Activated CD4-positive, alpha-beta T cell treated with anti-CD3 and anti-CD28 coated beads, Interleukin-2, amount 50 U/mL, for 16 hours (primary cell): Measurements from ENCODE around the gene TINAGL1.
"Not testable (repeated sequence)": the region's sequence is repeated elsewhere in the genome, so short reads cannot be mapped to it uniquely, and the experiment has no call there.

ENCODE experiments used
- DNase-seq: peaks from one replicate; pipeline ENCODE4 v3.0.0-alpha.2; 2020

TINAGL1 gene

DNA sequence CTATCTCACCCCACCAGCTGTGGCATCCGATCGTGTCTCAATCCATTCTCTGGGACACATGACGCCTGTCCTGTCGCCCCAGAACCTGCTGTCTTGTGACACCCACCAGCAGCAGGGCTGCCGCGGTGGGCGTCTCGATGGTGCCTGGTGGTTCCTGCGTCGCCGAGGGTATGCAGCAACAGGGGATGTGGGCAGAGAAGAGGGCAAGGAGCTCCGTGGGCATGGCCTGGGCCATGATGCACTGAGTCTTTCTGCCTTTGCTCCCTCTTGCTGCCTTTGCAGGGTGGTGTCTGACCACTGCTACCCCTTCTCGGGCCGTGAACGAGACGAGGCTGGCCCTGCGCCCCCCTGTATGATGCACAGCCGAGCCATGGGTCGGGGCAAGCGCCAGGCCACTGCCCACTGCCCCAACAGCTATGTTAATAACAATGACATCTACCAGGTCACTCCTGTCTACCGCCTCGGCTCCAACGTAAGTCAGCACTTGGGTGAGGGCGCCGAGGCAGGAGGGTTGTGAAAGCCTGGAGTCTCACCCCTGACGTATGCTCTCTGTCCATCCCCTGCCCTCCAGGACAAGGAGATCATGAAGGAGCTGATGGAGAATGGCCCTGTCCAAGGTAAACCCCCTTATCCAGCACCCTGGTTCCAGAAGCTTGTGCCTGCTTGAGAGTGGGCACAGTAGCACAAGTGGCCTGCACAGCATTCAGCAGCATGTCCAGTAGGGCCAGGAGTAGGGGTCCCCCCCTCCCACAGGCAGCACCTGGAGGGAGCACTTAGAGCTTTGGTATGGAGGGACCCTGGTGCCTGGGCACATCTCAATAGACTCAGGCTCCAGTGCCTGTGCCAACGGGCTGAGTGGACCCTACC is 8.8 kb downstream of the TINAGL1 start:
- no peak for DNase-seq

DNA sequence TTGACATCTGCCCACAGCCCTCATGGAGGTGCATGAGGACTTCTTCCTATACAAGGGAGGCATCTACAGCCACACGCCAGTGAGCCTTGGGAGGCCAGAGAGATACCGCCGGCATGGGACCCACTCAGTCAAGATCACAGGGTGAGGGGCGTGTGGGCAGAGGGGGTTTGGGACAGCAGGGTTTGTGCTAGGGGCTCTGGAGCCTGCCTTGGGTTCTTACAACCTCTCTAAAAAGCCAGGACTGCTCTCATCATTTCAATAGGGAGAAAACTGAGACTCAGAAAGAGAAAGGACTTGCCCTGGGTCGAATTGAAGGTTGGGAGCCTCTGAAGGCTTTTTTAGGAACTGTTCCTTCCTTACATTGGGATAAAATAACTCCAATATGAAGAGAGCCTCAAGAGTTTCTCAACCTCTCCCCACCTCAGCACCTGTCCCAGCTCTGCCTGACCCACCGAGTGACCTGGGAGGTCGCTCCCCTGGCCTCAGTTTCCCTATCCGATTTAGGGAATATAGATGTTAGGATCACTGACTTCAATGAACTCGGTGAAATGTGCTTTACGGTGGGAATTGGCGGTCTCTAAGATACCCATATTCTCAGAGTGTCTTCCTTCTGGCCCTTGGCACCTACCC is 9.5 kb downstream of the TINAGL1 start:
- no peak for DNase-seq

DNA sequence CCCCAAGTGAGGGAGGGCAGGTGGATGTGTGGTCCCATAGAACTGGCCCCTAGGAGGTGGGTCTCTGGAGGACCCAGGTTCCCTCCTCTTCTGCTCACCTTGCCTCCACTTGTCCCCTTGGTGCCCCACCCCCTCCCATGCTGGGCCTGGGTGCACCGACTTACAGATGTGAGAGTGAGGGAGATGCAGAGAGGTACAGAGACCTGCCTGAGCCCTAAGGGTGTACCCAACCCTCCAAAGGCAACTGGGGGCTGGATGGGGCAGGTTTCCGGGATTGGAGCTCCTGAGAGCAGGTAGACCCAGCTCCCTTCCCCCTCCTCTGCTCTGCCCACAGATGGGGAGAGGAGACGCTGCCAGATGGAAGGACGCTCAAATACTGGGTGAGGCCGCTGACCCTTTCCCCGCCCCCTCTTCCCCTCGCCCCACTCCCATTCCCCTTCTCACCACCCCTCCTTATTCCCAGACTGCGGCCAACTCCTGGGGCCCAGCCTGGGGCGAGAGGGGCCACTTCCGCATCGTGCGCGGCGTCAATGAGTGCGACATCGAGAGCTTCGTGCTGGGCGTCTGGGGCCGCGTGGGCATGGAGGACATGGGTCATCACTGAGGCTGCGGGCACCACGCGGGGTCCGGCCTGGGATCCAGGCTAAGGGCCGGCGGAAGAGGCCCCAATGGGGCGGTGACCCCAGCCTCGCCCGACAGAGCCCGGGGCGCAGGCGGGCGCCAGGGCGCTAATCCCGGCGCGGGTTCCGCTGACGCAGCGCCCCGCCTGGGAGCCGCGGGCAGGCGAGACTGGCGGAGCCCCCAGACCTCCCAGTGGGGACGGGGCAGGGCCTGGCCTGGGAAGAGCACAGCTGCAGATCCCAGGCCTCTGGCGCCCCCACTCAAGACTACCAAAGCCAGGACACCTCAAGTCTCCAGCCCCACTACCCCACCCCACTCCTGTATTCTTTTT is 10.3 kb downstream of the TINAGL1 start:
- DNase-seq = no peak

DNA sequence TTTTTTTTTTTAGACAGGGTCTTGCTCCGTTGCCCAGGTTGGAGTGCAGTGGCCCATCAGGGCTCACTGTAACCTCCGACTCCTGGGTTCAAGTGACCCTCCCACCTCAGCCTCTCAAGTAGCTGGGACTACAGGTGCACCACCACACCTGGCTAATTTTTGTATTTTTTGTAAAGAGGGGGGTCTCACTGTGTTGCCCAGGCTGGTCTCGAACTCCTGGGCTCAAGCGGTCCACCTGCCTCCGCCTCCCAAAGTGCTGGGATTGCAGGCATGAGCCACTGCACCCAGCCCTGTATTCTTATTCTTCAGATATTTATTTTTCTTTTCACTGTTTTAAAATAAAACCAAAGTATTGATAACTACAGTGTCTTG is 11.0 kb downstream of the TINAGL1 start:
- not testable (repeated sequence) for DNase-seq

DNA sequence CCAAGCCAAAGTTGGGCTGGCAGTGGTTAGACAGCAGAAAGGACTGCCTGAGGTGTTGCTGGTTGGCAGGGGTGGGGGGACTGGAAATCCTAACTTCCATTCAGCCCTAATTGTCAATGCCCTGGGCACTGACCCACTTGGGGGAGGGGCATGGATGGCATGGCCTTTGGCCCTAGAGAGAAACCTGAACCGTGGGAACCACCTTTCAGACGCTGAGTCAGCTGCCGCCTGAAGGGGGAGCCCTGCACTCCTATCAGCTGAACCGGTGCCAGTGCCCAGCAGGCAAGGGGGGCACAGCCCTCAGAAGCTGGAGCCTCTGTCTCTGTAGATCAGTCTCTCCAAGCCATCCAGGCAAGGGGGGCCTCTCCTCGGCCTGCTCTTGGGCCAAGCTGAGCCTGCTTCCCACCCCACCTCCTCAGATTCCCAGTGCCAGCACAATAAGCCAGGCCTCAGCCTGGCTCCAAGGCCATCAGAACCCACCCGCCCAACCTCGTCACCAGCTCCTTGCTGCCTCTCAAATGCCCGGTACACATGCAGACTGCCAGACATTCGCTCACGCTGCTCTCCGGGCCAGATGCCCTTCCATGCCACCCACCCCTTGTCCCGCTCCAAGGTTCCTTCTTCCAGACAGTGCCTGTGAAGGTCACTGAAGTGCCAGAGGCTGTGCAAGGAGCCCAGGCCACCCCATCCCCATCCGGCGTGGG is 11.6 kb downstream of the TINAGL1 start:
- DNase-seq = peak; percentile 63

DNA sequence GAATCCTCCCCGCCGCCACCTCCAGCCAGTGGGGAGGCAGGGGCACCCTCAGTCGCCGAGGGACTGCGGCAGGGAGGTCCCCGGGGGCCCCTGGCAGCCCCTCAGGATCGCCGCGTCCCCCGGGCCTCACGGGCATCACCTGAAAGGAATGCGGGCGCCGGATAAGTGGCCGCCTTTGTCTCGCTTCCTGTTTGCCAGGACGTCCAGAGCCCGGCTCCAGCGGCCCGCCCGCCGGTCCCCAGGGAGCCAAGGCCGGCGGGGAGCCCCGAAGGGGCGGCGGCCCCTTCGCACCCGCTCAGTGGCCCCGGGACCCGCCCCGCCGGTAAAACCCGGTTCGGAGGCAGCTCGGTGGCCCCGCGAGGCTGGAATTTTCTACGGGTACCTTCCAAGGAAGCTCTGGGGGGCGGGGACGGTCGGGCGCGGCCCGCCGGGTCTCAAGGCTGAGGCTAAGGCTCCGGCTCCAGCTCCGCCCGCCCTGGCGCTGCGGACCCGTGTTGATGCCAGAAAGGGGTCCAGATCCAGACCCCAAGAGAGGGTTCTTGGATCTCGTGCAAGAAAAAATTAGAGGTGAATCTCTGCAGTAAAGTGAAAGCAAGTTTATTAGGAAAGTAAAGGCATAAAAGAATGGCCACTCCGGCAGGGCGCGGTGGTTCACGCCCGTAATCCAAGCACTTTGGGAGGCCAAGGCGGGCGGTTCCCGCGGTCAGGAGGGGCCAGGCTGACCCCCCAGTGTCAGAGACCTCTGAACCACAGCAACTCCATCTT is 12.6 kb downstream of the TINAGL1 start:
- DNase-seq = no peak

DNA sequence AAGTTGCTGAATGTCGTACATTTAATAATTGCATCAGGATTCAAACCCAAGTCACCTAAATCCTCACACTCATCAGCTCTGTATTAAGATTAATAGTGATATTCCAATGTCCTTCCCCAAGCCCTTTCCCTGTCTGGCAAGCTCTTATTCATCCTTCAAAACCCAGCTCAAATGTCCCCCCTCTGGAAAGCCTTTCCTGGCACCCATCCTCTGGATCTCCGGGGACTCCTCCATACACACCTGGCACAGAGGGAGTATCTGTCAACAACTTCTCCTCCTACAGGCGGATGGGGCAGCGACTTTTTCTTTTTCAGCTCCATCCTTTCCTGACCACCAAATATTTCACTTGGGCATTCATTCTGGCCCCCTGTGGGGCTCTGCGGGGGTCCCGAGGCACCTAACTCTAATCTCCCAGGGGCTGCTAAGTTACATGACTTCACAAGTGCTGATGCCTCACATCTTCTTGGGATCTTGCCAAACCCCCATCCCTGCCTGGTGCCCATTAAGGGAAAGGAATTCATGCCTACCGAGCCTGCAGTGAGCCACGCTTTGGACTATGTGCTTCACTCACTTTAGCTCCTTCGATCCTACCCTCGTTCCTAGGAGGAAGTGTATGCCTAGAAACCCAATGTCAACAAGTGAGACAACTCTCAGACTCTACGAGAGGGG is 15.2 kb downstream of the TINAGL1 start:
- no peak for DNase-seq

DNA sequence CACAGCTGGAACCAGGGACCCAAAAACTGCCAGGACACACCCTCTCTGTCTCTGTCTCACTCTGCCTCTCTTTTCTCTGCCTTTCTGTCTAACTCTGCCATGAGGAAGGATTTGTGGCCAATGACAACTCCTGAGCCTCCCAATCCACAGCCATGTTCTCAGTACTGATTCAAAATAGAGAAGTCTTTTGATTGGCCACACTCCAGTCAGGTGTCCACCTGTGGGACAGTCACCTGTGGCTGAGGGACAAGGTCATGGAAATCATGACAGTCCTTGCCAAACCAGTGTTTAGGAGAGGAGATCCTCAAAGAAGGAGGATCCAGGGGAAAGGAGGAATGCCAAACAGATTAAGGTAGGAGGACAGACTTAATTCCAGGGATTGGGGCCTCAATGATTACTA is 15.8 kb downstream of the TINAGL1 start:
- DNase-seq = no peak

DNA sequence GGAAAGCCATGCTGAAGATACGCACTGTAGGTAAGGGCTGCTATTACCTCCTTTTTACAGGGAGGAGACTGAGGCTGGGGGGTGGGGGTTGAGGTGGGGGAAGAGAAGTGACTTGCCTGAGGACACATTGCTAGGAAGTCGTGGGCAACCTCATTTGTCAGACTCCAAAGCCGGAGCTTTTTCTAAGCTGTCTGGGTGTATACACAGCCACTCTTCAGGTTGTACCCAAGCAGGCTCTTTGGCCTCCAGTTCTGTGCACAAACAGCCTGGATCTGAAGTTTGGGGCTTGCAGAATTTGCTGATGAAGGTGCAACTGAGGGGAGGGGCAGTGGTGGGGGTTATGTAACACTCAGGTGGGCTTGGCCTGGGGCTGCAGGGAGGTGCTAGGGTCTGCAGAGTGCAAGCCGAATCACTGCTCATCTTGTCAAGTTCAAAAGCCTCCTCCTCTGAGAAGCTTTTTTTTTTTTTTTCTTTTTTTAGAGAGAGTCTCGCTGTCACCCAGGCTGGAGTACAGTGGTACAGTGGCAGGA is 16.9 kb downstream of the TINAGL1 start:
- no peak for DNase-seq

DNA sequence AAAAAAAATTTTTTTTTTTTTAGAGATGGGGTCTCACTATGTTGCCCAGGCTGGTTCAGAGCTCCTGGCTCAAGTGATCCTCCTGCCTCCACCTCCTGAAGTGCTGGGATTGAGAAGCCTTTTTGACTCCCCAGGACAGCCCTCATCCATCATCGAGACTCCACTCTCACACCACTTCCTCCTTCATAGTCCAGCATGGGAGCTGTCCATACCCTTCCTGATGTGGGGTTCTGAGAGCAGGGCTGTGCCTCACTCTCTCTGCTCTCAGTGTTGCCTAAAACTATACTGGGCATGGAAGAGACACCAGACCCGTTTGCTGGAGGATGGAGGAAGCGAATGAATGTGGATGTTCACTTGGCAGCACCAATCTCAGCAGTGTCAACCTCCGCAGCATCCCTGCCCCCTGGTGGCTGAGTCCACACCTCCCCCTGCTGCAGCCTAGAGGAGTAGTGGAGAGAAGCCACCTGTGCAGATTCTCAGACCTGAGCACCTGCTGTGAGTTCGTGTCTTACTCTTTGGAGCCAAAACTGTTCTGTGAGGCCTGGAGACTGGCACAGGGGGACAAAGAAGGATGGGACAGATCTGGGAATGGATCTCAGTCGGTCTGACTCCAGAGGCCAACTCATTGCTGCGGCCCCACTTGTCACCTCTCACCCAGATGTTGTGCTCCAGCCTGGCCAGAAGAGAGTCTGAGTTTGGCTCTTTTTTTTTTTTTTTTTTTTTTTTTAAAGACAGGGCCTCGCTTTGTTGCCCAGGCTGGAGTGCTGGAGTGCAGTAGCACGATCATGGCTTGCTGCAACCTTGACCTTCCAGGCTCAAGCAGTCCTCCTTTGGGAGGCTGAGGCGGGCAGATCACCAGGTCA is 17.7 kb downstream of the TINAGL1 start:
- DNase-seq = peak; percentile 75

DNA sequence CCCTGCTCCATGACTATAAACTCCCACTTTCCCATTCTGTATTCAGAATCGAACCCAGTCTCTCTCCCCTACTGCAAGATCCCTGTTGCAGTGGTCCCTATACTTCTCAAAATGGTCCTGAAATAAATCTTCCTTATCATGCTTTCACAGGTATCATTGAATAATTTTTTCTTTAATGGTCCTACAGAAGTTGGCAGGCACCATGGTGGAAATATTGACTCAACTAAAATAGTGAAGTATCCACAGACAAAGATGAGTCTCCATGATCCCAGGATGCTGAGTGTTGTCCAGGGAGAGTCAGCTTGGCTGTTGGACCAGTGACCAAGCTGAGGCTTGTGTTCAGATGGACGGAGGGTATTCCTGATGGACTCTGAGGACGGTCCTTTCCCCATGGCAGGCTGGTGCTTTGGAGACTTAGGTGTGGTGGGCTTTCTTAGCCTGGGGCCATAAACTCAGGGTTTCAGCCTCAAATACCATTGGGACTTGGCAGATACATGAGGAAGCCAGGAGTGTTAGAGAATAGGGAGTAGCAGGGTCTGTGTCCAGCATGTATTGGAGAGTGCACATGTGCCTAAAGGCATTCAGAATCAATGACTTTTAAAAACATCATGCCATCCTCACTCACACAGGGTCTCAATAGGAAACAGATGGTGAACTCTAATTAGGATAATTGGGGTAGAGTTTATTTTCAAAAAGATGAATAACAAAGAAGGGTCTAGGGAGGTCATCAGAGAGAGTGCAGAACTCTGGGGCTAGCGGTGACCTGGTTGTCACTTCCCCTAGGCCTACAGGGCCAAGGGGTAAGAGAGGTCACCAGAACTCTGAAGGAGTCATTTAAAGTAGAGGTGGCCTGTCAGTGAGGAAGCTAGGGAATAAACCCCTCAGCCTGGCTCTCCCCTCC is 19.8 kb downstream of the TINAGL1 start:
- no peak for DNase-seq

DNA sequence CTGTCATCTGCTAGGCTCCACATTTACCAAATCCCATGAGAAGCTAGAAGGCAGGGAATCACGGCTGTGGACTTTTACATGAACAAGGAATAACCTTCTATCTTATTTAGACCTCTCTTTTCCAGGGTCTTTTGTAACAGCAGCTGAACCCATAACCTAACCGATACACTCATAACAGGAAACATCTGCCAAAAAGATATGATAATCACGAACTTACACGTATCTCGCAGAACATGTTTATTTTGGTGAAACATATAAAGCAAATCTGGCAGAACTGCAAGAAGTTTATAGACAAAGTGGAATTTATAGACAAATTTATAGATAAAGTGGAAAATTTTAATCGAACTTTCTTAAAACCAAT is 20.4 kb downstream of the TINAGL1 start:
- no peak for DNase-seq

DNA sequence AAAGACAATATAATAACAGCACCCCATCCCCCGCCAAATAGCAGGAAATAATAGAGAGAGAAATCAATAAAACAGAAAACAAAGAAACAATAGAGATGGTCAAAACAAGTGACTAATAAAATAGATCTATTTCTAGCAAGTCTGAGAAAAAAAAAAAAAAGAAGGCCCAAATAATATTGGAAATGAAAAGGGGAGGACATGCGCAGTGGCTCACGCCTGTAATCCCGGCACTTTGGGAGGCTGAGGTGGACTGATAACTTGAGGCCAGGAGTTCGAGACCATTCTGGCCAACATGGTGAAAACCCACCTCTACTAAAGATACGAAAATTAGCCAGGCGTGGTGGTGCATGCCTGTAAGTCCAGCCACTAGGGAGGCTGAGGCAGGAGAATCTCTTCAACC is 22.7 kb downstream of the TINAGL1 start:
- DNase-seq = no peak

DNA sequence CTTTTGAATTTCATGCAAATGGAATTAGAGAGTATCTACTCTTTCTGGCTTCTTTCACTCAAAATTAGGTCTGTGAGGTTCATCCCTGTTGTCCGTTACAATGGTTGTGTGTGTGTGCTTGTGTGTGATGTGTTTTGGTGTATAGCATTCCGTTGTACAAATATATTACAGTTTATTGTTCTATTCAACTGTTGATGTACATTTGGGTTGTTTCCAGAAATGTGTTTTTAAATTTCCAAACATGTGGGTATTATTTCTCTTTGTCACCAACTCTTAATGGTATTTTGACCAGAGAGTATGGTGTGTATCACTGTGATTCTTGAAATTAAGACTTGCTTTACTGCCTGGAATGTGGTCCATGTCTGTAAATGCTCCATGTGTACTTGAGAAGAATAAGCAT is 24.3 kb downstream of the TINAGL1 start:
- no peak for DNase-seq

DNA sequence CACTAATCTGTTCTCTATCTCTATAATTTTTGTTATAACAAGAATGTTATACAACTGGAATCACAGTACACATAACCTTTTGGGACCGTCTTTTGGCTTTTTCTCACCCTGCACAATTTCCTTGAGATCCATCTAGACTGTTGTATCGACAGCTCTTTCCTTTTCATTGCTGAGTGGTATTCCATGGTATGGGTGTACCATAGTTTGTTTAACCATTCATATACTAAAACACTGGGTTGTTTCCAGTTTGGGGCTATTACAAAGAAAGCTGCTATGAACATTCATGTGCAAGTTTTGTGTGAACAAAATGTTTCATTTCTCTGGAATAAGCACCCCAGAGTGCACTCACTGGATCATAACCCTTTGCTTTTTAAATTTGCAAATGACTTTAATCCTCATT is 25.8 kb downstream of the TINAGL1 start:
- DNase-seq = no peak

DNA sequence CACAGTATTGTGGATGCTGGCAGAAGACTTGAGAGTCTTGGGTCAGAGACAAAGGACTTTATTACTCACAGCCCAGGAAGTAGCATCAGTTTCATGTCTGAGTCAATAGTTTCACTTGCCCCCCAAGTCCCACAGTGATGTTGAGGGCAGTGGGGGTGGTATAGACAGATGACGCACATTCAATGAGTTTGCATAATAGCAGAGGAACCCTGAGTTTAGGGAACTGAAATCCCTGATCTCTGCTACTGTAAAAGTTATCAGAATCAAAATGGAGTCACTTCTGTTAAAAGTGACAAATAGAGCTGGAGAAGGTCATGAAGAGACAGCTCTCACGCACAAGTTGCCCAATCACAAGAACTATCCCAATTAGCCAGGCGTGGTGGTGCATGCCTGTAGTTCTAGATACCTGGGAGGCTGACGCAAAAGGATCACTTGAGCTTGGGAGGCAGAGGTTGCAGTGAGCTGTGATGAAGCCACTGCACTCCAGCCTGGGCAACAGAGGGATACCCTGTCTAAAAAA is 29.7 kb downstream of the TINAGL1 start:
- DNase-seq = peak; percentile 87

DNA sequence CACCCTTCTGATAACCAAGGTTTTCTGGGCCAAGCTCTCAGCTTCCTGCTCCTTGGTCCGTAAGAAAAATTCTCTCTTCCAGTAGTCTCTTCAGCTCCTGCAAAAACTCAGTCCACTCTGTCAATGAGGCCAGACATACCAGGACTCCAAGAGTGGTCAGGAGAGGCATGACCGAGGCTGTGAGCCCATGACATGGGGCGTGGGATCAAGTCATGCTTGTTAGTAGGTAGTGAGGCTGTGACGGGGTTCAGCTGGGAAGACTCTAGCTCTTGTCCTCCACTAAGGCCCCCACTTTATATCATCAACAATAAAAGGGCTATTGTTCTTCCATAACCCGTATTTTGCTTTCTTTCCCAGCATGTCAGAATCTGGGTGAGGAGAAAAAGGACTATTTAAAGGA is 31.0 kb downstream of the TINAGL1 start:
- no peak for DNase-seq

DNA sequence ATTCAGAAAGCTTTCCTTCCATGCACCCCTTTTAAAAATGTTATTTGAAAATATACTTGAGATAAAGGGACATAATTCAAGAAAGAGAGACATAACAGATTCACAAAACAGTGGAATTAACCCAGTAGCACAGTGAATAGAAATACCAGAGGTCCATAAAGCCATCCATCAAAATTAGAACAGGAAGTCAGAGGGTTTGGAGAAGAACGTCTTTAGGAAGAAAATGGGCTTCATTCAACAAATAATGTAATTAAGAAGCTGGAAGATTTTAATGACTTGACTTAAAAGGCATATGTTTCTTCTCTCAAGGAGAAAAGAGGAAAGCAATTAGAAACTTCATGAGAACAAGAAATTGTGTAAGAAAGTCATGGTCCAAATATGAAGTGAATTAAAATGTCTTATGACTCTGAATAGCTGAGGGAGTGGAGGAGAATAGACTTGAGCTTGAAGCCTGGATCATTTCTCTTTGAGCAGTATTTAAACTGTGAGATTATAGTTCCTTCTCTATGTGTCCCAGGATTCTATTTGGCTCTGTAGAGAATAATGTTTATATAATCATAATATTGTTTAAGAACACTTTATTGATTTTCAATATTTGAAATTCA is 33.3 kb downstream of the TINAGL1 start:
- no peak for DNase-seq
